Keratinocyte (primary cell): Measurements from ENCODE around the gene COL6A2. TPM values are rescaled to one million over a fixed set of nuclear protein-coding genes. Genes with fewer than 3 reads are reported as not detected.

Experiments used
- DNase-seq: peaks from one replicate; pipeline ENCODE4 v3.0.0-alpha.2; 2011; ENCODE audit warnings: low read depth, missing footprints, low spot score
- FAIRE-seq: peaks from 2 replicates; lab custom pipeline; 2011; peaks lifted over from hg19 to GRCh38; lab: Jason Lieb, UNC
- H2AFZ ChIP-seq: 2 replicates; pipeline ENCODE4 v1.6.0; 2012; ENCODE audit warnings: low read length, control low read depth, inconsistent platforms; ENCODE audit not compliant: control insufficient read depth
- H3K27ac ChIP-seq: 2 replicates; pipeline ENCODE4 v1.5.1; 2011; ENCODE audit warnings: low read length; ENCODE audit not compliant: control insufficient read depth, insufficient read depth
- H3K27me3 ChIP-seq: 3 replicates; pipeline ENCODE4 v1.6.0; 2011; ENCODE audit warnings: low read length; ENCODE audit not compliant: control insufficient read depth, insufficient read depth; ENCODE audit errors: extremely low read depth
- H3K36me3 ChIP-seq, 2 experiments: 2 replicates in 1 of 2; 3 replicates in 1 of 2; pipeline ENCODE4 v1.5.1; 2011; ENCODE audit warnings: low read length in 2 of 2, mild to moderate bottlenecking in 1 of 2; ENCODE audit not compliant: control insufficient read depth in 2 of 2, insufficient read depth in 2 of 2; ENCODE audit errors: extremely low read depth in 1 of 2
- H3K4me1 ChIP-seq: 3 replicates; pipeline ENCODE4 v1.5.1; 2011; ENCODE audit warnings: low read length; ENCODE audit not compliant: control insufficient read depth, insufficient read depth; ENCODE audit errors: extremely low read depth
- H3K4me2 ChIP-seq: 3 replicates; pipeline ENCODE4 v1.6.0; 2011; ENCODE audit warnings: low read depth, low read length; ENCODE audit not compliant: control insufficient read depth, insufficient read depth; ENCODE audit errors: extremely low read depth
- H3K4me3 ChIP-seq, 3 experiments: fragments of 200-600 bp in 1 of 3; sonication (generic) in 1 of 3; 2 replicates in 2 of 3; 3 replicates in 1 of 3; pipeline ENCODE4 v1.5.1; 2011 to 2016; ENCODE audit warnings: low read length in 3 of 3, mild to moderate bottlenecking in 3 of 3, control low read depth in 2 of 3, inconsistent platforms in 1 of 3, low read depth in 1 of 3, mixed read lengths in 1 of 3, mixed run types in 1 of 3, moderate library complexity in 1 of 3; ENCODE audit not compliant: control insufficient read depth in 2 of 3, insufficient read depth in 2 of 3; ENCODE audit errors: extremely low read depth in 1 of 3
- H3K79me2 ChIP-seq: 2 replicates; pipeline ENCODE4 v1.6.0; 2012; ENCODE audit warnings: low read length; ENCODE audit not compliant: control insufficient read depth, insufficient read depth
- H3K9ac ChIP-seq: 3 replicates; pipeline ENCODE4 v1.6.0; 2011; ENCODE audit warnings: low read length; ENCODE audit not compliant: control insufficient read depth, insufficient read depth; ENCODE audit errors: extremely low read depth
- H3K9me1 ChIP-seq: 3 replicates; pipeline ENCODE4 v1.6.0; 2011; ENCODE audit warnings: low read length; ENCODE audit not compliant: control insufficient read depth, insufficient read depth; ENCODE audit errors: extremely low read depth
- H3K9me3 ChIP-seq: 2 replicates; pipeline ENCODE4 v1.5.1; 2012; ENCODE audit warnings: low read depth, low read length; ENCODE audit not compliant: control insufficient read depth
- H4K20me1 ChIP-seq: 3 replicates; pipeline ENCODE4 v1.6.0; 2011; ENCODE audit warnings: low read length; ENCODE audit not compliant: control insufficient read depth, insufficient read depth; ENCODE audit errors: extremely low read depth
- EZH2 ChIP-seq: IDR thresholded peaks from one replicate; pipeline ENCODE4 v1.6.1; 2012; ENCODE audit warnings: inconsistent platforms, mild to moderate bottlenecking, low read length, moderate library complexity
- dilution Hi-C: fragments of 300-500 bp; cut with MboI; formaldehyde crosslinking; loops from one replicate; pipeline ENCODE4 v1.7.0; 2020; ENCODE audit warnings: low sequenced_read_pairs; ENCODE audit not compliant: extremely low pct_ligation_motif_present
- polyA plus RNA-seq, 5 experiments: library from polyadenylated mRNA; depleted of rRNA in 3 of 5; stranded (reverse) in 3 of 5; stranded (forward) in 1 of 5; unstranded in 1 of 5; fragments of >200 nt; gene quantifications; 1 replicate in 1 of 5; 2 replicates in 3 of 5; 3 replicates in 1 of 5; pipeline versions ENCODE4 v1.2.1 to v1.2.3, GENCODE V29; 2011 to 2012; ENCODE audit warnings: missing spikeins in 2 of 5, low read depth in 1 of 5, low replicate concordance in 1 of 5
- TF ChIP-seq, protein P1 (sequence below), 3 experiments: IDR thresholded peaks in 1 of 3; conservative IDR thresholded peaks in 1 of 3; optimal IDR thresholded peaks in 1 of 3; 2 replicates in 2 of 3; 3 replicates in 1 of 3; pipeline versions ENCODE3 to v1.5.1; 2011; ENCODE audit warnings: low read length in 3 of 3, mild to moderate bottlenecking in 3 of 3, moderate library complexity in 2 of 3, control low read depth in 1 of 3, inconsistent platforms in 1 of 3; ENCODE audit not compliant: insufficient read depth in 2 of 3; ENCODE audit errors: extremely low read depth in 1 of 3

COL6A2 gene
- polyA plus RNA-seq, 1 donor (not counting 4 experiments of a cell fraction or from before 2014, with no cell fraction given), result 0.03 TPM

DNA sequence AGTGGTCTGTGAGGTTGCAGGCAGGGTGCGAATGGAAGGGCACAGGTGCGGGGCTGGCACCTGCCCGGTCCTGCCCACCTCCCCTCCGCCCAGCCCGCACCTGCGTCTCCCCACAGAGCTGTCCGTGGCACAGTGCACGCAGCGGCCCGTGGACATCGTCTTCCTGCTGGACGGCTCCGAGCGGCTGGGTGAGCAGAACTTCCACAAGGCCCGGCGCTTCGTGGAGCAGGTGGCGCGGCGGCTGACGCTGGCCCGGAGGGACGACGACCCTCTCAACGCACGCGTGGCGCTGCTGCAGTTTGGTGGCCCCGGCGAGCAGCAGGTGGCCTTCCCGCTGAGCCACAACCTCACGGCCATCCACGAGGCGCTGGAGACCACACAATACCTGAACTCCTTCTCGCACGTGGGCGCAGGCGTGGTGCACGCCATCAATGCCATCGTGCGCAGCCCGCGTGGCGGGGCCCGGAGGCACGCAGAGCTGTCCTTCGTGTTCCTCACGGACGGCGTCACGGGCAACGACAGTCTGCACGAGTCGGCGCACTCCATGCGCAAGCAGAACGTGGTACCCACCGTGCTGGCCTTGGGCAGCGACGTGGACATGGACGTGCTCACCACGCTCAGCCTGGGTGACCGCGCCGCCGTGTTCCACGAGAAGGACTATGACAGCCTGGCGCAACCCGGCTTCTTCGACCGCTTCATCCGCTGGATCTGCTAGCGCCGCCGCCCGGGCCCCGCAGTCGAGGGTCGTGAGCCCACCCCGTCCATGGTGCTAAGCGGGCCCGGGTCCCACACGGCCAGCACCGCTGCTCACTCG, 34.1 kb downstream of the COL6A2 start:
- Histone ChIP-seq H3K36me3 (no peaks in the 10 kb centered on the region), H3K79me2 (no peaks in the 10 kb centered on the region), H3K9me3 (peaks cover 4% of the 10 kb centered on the region), H3K27me3 (no peaks in the 10 kb centered on the region), H3K4me1 (no peaks in the 10 kb centered on the region), H3K9ac (no peak overlapping the region), H3K9me1 (no peaks in the 10 kb centered on the region), H3K4me2 (no peak overlapping the region), H4K20me1 (no peaks in the 10 kb centered on the region), H3K4me3 (no peak overlapping the region), H2AFZ (no peak overlapping the region), H3K27ac (no peak overlapping the region)
- TF ChIP-seq EZH2, result no peak
- TF ChIP-seq, protein P1, sequence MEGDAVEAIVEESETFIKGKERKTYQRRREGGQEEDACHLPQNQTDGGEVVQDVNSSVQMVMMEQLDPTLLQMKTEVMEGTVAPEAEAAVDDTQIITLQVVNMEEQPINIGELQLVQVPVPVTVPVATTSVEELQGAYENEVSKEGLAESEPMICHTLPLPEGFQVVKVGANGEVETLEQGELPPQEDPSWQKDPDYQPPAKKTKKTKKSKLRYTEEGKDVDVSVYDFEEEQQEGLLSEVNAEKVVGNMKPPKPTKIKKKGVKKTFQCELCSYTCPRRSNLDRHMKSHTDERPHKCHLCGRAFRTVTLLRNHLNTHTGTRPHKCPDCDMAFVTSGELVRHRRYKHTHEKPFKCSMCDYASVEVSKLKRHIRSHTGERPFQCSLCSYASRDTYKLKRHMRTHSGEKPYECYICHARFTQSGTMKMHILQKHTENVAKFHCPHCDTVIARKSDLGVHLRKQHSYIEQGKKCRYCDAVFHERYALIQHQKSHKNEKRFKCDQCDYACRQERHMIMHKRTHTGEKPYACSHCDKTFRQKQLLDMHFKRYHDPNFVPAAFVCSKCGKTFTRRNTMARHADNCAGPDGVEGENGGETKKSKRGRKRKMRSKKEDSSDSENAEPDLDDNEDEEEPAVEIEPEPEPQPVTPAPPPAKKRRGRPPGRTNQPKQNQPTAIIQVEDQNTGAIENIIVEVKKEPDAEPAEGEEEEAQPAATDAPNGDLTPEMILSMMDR (optimal IDR thresholded peaks at IDR 0.05 in 1 of 3, IDR thresholded peaks at IDR 0.05 in 1 of 3, conservative IDR thresholded peaks at IDR 0.05 in 1 of 3; ENCODE audit: extremely low read depth in 1 of 3, insufficient read depth in 2 of 3, low read length in 3 of 3), result no peak
- DNase-seq (no peak), FAIRE-seq (no peak)
- dilution Hi-C loops, result no loop called here

DNA sequence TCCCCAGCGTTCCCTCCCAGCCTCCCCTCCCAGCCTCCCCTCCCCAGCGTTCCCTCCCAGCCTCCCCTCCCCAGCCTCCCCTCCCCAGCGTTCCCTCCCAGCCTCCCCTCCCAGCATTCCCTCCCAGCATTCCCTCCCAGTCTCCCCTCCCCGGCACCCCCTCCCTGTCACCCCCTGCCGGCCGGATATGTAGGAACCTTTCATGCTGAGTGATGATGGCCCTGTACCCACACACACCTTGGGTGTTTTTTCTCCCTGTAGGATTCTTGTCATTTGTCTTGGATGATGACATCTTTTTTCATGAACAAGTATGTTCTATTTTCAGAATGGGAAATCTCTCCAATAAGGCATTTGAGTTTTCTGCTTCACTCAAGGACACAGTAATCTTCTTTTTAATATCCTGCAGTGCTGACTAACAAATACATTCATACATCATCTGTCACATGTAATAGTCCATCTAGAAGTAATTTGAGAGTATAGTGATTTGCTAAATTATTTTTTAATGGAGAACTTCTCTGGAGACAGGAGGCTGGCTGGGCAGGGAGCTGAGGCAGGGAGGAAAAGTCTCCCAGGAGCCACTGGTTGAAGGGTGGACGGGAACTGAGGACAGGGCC, 38.0 kb downstream of the COL6A2 start:
- dilution Hi-C loops, result no loop called here
- H3K79me2 ChIP-seq, result no peaks in the 10 kb centered on the region
- H3K27me3 ChIP-seq, result peaks cover 7% of the 10 kb centered on the region
- H3K9me1 ChIP-seq, result no peaks in the 10 kb centered on the region
- H3K9ac ChIP-seq, result no peak overlapping the region
- no peak overlapping the region for H3K27ac ChIP-seq
- FAIRE-seq (no peak), DNase-seq (no peak)
- no peak overlapping the region for H3K4me2 ChIP-seq
- TF ChIP-seq EZH2, result no peak
- TF ChIP-seq, protein P1 (optimal IDR thresholded peaks at IDR 0.05 in 1 of 3, IDR thresholded peaks at IDR 0.05 in 1 of 3, conservative IDR thresholded peaks at IDR 0.05 in 1 of 3; ENCODE audit: extremely low read depth in 1 of 3, insufficient read depth in 2 of 3, low read length in 3 of 3), result no peak
- no peak overlapping the region for H2AFZ ChIP-seq
- no peaks in the 10 kb centered on the region for H3K4me1 ChIP-seq
- peaks cover 4% of the 10 kb centered on the region for H3K9me3 ChIP-seq
- no peaks in the 10 kb centered on the region for H4K20me1 ChIP-seq
- no peak overlapping the region for H3K4me3 ChIP-seq
- H3K36me3 ChIP-seq, result no peaks in the 10 kb centered on the region
